GM08714 (cell line): Measurements from ENCODE around the gene SLC6A18.

Source experiments
- H3K4me3 ChIP-seq: fragments of 200-500 bp; sonication (Bioruptor generic); 2 replicates; pipeline ENCODE4 v1.5.1; 2014; ENCODE audit warnings: mild to moderate bottlenecking, low read length, inconsistent platforms
- ZNF274 ChIP-seq: IDR thresholded peaks from 2 replicates; pipeline ENCODE4 v1.6.1; 2012; ENCODE audit warnings: mild to moderate bottlenecking, low read depth, low read length

Gene SLC6A18

DNA sequence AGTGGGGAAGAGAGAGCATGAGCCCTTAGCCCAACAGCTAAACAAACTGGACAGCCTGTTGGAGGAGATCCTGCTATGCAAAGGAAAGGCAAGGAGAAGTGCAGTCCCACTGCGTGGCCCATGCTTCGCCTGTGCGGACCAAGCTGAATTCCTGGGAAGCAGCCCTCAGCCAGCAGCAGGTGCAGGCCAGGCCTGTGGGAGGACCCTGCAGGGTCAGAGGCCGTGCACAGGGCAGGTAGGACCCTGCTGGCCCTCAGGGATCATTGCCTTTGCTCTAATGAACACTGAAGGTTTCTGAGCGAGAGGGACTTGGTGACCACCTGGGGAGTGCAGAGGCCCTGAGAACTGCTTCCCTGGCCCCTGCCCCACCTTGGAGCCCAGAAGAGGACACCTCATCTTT, 29.7 kb upstream of the SLC6A18 start:
- H3K4me3 ChIP-seq, result no peak overlapping the region
- TF ChIP-seq ZNF274, result no peak

DNA sequence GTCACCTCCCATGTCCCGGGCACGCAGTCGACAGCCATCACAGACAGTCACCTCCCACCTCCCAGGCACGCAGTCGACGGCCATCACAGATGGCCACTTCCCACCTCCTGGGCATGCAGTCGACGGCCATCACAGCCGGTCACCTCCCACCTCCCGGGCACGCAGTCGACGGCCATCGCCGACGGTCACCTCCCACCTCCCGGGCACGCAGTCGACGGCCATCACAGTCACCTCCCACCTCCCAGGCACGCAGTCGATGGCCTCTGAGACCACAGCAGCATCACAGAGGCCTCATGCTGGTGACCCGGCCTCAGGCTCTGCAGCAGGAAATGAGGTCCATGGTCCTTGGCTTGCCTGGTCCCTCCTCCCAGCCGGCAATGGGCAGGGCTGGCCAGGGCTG, 29.3 kb upstream of the SLC6A18 start:
- no peak for TF ChIP-seq ZNF274
- H3K4me3 ChIP-seq, result no peak overlapping the region

DNA sequence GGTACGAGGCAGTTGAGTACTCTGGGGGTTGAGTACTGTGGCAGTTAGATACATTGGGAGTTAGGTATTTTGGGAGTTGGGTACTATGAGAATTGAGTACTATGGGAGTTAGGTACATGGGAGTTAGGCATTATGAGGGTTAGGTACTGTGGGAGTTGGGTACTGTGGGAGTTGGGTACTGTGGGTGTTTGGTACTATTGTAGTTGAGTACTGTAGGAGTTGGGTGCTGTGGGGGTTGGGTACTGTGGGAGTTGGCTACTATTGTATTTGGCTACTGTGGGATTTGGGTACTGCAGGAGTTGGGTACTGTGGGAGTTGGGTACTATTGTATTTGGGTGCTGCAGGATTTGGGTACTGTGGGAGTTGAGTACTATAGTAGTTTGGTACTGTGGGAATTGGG, 28.6 kb upstream of the SLC6A18 start:
- no peak overlapping the region for H3K4me3 ChIP-seq
- no peak for TF ChIP-seq ZNF274

DNA sequence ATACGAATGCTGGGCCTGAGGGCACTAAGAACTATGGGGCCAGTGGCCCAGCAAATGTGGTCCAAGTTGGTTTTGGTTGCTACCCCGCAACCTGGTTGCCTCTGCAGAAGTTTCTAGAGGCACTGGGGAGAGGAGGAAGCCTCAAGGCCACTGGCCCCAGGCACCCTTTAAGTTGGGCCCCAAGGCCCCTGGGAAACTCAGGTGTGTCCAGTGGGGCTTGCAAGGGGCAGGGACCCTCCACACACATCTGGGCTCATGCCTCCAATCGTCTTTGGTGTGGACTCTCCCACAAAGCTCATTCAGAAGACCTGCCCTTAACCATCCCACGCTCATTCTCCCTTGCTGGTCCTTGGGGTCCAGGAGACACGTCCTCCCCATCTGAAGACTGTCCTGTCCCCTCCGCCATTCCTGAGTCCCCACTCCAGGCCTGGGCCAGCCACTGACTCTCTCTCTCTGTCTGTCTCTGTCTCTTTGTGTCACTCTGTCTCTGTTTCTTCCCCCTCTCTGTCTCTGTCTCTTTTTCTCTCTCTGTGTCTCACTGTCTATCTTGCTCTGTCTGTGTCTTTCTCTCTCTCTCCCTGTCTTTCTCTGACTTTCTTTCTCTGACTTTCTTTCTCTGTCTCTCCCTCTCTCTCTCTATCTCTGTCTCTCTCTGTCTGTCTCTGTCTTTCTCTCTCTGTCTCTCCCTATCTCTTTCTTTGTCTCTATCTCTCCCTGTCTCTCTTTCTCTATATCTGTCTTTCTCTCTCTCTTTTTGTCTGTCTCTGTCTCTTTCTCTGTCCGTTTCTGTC, 27.1 kb upstream of the SLC6A18 start:
- no peak overlapping the region for H3K4me3 ChIP-seq
- no peak for TF ChIP-seq ZNF274

DNA sequence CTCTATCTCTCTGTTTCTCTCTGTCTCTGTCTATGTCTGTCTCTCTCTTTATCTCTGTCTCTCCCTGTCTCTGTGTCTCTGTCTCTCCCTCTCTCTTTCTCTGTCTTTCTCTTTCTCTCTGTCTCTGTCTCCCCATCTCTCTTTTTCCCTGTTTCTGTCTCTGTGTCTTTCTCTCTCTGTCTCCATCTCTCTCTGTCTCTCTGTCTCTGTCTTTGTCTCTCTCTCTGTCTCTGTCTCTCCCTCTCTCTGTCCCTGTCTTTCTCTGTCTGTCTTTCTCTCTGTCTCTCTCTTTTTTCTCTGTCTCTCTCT, 25.9 kb upstream of the SLC6A18 start:
- no peak overlapping the region for H3K4me3 ChIP-seq
- TF ChIP-seq ZNF274, result no peak

DNA sequence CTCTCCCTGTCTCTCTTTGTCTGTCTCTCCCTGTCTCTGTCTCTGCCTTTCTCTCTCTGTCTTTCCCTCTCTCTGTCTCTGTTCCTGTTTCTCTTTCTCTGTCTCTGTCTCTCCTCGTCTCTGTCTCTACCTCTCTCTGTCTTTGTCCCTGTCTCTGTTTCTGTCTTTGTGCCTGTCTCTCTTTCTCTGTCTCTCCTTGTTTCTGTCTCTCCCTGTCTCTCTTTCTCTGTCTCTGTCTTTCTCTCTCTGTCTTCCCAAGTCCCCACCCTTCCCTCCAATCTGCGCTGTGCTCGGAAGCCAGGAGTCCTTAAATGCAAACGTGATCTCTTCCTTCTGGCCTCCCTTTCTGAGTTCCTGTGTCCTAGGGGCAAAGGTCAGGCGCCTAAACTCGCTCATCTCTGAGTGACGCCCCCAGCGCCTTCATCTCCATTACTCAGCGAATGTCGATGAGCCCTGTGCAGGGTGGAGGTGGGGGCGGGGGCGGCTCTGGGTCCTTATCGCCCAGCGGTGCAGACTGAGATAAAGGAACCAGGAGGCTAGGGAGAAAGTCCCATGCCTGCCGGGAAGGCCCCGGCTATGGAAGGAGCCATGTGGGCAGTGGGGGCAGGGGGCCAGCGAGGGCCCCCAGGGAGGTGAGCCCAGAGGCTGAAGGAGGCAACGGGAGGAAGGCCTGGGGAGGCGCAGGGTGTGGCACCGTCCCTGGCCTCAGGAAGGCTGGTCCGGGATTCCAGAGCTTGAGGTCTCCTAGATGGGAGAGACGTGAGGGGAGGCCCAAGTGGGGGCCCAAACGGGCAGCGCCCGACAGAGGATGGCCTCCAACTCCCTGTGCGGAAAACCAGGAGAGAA, 25.3 kb upstream of the SLC6A18 start:
- TF ChIP-seq ZNF274, result no peak
- no peak overlapping the region for H3K4me3 ChIP-seq

DNA sequence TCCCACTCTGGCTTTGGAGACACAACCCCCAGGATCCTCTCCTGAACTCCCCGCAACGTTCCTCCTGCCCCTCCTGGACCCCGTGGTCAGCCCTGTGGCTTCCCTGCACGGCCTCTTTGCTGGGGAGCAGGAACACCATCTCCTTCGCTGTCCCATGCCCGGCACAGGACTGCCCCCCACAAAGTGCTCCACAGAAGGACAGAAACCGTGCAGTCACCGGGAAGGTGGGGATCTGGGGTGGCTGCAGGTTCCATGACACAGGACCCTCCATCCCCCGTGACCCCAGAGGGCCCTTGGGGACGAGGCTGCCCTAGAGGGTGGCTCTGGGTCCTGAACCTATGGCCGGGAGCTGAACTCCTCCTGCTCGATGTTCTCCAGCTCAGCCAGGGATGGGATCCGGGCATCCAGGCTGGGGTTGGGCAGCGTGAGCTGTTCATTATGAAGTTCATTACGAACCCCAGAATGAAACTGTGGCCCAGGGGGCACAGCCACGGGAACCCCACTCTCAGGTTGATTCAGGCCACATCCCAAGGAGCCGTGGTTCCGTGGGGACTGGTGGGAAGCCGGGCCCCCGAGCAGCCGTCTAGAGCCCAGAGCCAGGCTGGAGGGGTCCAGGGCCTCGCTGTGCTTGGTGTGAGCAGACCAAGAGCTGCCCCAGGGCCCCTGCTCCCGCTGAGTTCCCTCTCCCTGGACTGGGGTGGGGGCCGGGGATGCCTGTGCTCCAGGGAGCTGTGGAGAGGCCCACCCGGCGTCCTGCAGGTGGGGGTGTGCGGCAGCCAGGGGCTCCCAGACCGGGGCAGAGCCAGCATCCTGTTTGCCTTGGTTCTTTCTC, 24.5 kb upstream of the SLC6A18 start:
- TF ChIP-seq ZNF274, result no peak
- H3K4me3 ChIP-seq, result no peak overlapping the region

DNA sequence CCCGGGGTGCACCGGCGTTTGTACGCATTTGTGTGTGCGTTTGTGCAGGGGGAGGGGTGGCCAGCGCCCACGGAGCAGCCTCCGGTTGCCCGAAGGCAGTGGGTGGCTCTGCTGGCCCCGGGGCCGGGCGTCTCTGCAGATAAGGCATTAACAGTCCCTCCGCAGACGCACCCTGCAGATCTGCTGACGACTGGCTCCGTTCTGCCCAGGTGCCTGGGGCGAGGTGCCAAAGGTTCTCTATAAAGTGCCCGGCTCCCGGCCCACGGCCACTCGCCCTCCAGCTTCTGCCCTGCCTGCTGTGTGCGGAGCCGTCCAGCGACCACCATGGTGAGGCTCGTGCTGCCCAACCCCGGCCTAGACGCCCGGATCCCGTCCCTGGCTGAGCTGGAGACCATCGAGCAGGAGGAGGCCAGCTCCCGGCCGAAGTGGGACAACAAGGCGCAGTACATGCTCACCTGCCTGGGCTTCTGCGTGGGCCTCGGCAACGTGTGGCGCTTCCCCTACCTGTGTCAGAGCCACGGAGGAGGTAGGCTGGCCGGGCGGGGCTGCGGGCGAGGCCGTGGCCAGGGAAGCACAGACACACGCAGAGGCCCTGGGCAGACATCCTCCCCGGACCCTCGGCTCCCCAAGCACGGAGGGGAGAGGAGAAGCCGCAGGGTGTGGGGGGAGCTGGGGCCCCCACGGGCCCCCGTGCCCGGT, 23.7 kb upstream of the SLC6A18 start, which contains the start of gene SLC6A19:
SLC6A19 (plus strand) TSS at position 269 of the 699 bp plus-strand sequence; CDS start at position 325, 56 bp downstream.
- TF ChIP-seq ZNF274, result no peak
- no peak within 1 kb of the TSS for H3K4me3 ChIP-seq

DNA sequence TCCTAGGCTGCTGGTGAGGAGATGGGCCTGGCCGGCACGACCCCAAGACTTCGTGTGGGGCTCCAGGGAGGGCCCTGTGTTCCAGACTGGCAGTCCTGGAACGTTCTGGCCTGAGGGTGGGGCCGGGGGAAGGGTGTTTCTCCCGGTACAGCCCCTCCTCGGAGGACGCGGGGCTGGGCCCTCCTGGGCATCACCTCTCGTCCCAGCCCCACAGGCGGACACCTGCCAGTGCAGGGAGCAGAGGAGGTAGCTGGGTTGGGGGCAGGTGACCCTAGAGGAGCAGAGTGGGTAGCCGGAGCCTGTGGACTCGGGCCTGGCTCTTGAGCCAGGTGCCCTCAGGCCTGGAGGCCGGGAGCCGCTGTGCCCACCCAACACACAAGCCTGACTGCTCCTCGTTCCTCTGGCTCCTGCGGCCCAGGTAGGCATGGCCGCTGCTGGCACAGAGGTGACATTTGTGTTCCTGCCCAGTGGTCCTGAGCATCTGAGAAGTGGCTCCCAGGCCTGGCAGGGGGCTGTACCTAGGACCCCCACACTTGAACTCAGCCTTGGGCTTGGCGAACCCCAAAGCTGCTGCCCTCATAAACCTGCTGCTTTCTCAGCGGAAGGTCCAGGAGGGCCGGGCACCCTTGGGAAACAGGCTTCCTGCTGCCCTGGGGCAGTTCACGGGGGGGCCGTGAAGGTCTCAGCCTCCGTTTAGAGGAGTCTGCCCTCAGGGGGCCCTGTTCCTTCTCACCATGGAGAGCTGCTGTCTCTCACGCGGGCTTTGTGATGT, 23.0 kb upstream of the SLC6A18 start:
- H3K4me3 ChIP-seq, result no peak overlapping the region
- no peak for TF ChIP-seq ZNF274

DNA sequence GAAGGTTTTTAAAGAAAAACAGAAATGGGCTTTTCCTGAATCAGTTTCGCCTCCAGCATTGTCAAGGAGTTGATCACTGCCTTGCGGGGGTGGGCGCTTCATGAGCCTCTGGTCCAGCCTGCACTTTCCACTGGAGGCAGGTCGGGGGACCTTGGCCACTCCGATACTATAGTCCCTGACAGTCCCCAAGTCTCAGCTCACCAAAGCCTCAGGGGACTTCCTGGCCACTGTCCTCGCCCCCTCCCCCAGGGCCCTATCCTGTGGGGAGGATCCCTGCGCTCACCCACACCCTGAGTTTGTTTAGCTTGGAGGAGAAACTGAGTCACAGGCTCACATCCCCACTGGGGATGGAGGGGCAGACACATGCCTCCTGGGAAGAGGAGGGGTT, 22.4 kb upstream of the SLC6A18 start:
- H3K4me3 ChIP-seq, result no peak overlapping the region
- no peak for TF ChIP-seq ZNF274

DNA sequence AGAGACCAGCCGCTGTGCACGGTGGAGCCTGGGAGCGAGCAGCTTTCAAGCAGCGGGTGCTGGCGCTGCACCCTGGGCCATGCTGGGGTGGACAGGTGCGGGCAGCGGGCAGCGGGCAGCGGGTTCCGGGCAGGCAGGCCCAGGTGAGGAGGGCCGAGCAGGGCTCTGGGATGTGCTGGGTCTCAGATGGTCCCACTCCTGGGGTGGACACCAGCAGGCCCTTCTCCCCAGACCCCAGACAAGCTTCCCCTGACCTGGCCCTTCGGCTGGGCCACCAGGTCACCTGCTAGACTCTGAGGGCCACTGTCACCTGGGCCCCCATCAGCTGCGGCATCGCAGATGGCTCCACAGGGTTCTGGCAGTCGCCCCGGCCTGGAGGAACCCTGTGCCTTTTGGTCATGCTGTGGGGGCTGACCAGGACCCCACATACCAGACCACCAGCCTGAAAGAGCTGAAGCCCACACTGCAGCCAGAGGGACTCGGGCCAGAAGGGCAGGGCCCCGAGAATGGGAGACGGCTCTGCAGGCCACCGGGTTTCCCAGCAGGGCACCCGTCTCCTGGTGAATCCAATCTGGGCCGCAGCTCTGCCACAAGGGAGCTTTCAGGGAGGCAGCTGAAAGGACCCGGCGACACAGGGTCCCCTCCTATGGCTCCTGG, 21.7 kb upstream of the SLC6A18 start:
- no peak overlapping the region for H3K4me3 ChIP-seq
- no peak for TF ChIP-seq ZNF274

DNA sequence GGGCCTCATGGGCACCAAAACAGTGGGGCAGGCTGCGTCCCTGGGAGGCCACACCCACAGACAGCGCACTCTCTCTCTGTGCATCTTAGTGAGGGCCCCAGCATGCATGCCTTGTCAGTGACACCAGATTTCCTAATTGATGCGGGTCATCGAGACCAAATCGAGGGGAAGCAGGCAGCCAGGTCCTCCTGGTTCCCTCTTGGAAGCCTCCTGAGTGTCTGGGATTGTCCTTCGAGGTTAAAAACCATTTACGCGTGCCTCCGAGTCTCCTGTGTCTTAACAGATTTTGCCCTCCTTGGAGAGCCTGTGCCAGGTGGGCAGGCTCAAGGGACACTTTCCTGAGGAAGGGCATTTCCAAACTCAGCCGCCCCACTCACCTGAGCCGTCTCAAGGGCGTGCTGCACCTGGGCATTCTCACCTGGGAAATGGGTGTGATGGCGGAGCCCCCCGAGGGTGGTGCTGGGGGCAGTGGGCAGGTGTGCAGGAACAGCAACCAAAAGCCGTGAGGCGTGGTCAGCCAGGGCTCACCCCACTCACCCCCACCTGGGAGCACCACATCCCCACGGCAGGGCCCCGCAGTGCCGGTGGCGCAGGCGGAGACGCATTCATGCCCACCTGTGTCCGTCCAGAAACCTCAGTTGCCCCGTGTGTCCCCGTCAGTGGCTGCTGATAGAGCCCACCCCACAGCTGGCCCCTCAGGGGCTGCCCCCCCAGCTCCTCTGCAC, 21.1 kb upstream of the SLC6A18 start:
- TF ChIP-seq ZNF274, result no peak
- no peak overlapping the region for H3K4me3 ChIP-seq
